GM12878 (cell line): Measurements from ENCODE around the gene UBE2O. TPM values are rescaled to one million over a fixed set of nuclear protein-coding genes. Genes with fewer than 3 reads are reported as not detected.
A peak's percentile ranks its signal among the peaks of the same experiment; 100 is the strongest.

Experiments used
- ATAC-seq: fragments of 200-7000 bp; cut with Tn5 transposase; 3 replicates; pipeline ENCODE4 v1.9.1; 2020; ENCODE audit warnings: mild to moderate bottlenecking, moderate library complexity
- BruUV-seq: library from RNA; stranded (reverse); fragments of 400-500 nt; replicated peaks from 2 replicates; lab custom pipeline; 2021; lab: Mats Ljungman, UMichigan
- CTCF ChIA-PET: fragments of 300-600 bp; sonication (Branson Sonifier 250); formaldehyde crosslinking; extraction: SDS; loops from one replicate; lab custom pipeline; 2021; ENCODE audit warnings: inconsistent platforms; lab: Yijun Ruan, JAX
- POLR2A ChIA-PET: fragments of 350-600 bp; formaldehyde crosslinking; extraction: SDS; loops from one replicate; lab custom pipeline; 2021; ENCODE audit warnings: inconsistent platforms; lab: Charles Lee
- RAD21 ChIA-PET: fragments of 300-600 bp; sonication (Branson Sonifier 250); formaldehyde crosslinking; loops from one replicate; lab custom pipeline; 2023; ENCODE audit warnings: antibody characterized with exemption; ENCODE audit not compliant: unreplicated experiment; lab: Charles Lee
- SMC1A ChIA-PET: fragments of 300-600 bp; sonication (Branson Sonifier 250); formaldehyde crosslinking; loops from one replicate; lab custom pipeline; 2023; ENCODE audit not compliant: unreplicated experiment, uncharacterized antibody; lab: Charles Lee
- DNase-seq: peaks from one replicate; pipeline ENCODE4 v3.0.0-alpha.2; 2011; ENCODE audit warnings: low read depth, low spot score
- FAIRE-seq: peaks from 3 replicates; lab custom pipeline; 2011; peaks lifted over from hg19 to GRCh38; lab: Jason Lieb, UNC
- H2AFZ ChIP-seq: 2 replicates; pipeline ENCODE4 v1.6.0; 2011; ENCODE audit warnings: low read depth, low read length, control low read depth; ENCODE audit not compliant: control insufficient read depth
- H3K27ac ChIP-seq: 2 replicates; pipeline ENCODE4 v1.5.1; 2011; ENCODE audit warnings: control low read depth; ENCODE audit not compliant: control insufficient read depth, insufficient read depth
- H3K27me3 ChIP-seq, 2 experiments: replicated peaks in 1 of 2; 2 replicates each; pipeline versions ENCODE4 v1.6.0 to v1.6.1; 2011; ENCODE audit warnings: low read length in 1 of 2; ENCODE audit not compliant: control insufficient read depth in 2 of 2, insufficient read depth in 2 of 2
- H3K36me3 ChIP-seq, 2 experiments: 2 replicates each; pipeline ENCODE4 v1.5.1; 2011; ENCODE audit warnings: low read length in 1 of 2; ENCODE audit not compliant: control insufficient read depth in 2 of 2, insufficient read depth in 2 of 2
- H3K4me1 ChIP-seq: 2 replicates; pipeline ENCODE4 v1.6.1; 2011; ENCODE audit warnings: mild to moderate bottlenecking, low read length, moderate library complexity, mixed read lengths; ENCODE audit not compliant: control insufficient read depth, insufficient read depth
- H3K4me2 ChIP-seq: 2 replicates; pipeline ENCODE4 v1.6.0; 2011; ENCODE audit warnings: control low read depth; ENCODE audit not compliant: control insufficient read depth, insufficient read depth
- H3K4me3 ChIP-seq: fragments of 200-600 bp; sonication (generic); 2 replicates; pipeline ENCODE4 v1.5.1; 2016
- H3K79me2 ChIP-seq: 2 replicates; pipeline ENCODE4 v1.6.0; 2011; ENCODE audit warnings: low read length; ENCODE audit not compliant: control insufficient read depth, insufficient read depth
- H3K9ac ChIP-seq: 2 replicates; pipeline ENCODE4 v1.8.0; 2011; ENCODE audit warnings: low read length, control low read depth, mixed read lengths; ENCODE audit not compliant: control insufficient read depth, insufficient read depth
- H3K9me3 ChIP-seq: replicated peaks from 3 replicates; pipeline ENCODE4 v1.5.1; 2011; ENCODE audit warnings: mild to moderate bottlenecking, low read length; ENCODE audit not compliant: control insufficient read depth, insufficient read depth
- H4K20me1 ChIP-seq: 2 replicates; pipeline ENCODE4 v1.6.0; 2011; ENCODE audit not compliant: control insufficient read depth, insufficient read depth
- ATF2 ChIP-seq: IDR thresholded peaks from 2 replicates; pipeline ENCODE4 v1.6.1; 2012; ENCODE audit warnings: low read length, inconsistent platforms
- ATF7 ChIP-seq: fragments of 450-650 bp; IDR thresholded peaks from 2 replicates; pipeline ENCODE4 v1.6.1; 2016; ENCODE audit warnings: low read depth, mild to moderate bottlenecking
- BCL11A ChIP-seq: IDR thresholded peaks from 2 replicates; pipeline ENCODE4 v1.6.1; 2011; ENCODE audit warnings: low read depth, low read length
- BCLAF1 ChIP-seq: fragments of 450-650 bp; IDR thresholded peaks from 2 replicates; pipeline ENCODE4 v1.6.1; 2017; ENCODE audit warnings: antibody characterized with exemption, mild to moderate bottlenecking, moderate library complexity
- BMI1 ChIP-seq: fragments of 450-650 bp; IDR thresholded peaks from 2 replicates; pipeline ENCODE4 v1.6.1; 2016; ENCODE audit warnings: mild to moderate bottlenecking, moderate library complexity, borderline replicate concordance
- CBFB ChIP-seq: IDR thresholded peaks from 2 replicates; pipeline ENCODE4 v1.6.1; 2016; ENCODE audit warnings: antibody characterized with exemption, low read depth
- E2F4 ChIP-seq: IDR thresholded peaks from 2 replicates; pipeline ENCODE4 v1.6.1; 2012; ENCODE audit warnings: low read depth, low read length, improper control_type of control experiment
- FOS ChIP-seq: IDR thresholded peaks from 3 replicates; pipeline ENCODE4 v1.6.1; 2011; ENCODE audit warnings: borderline replicate concordance; ENCODE audit not compliant: insufficient read length; ENCODE audit errors: extremely low read depth
- GABPA ChIP-seq: IDR thresholded peaks from 2 replicates; pipeline ENCODE4 v1.6.1; 2014; ENCODE audit warnings: antibody characterized with exemption, low read depth, mild to moderate bottlenecking, inconsistent platforms
- HCFC1 ChIP-seq: fragments of 150-350 bp; IDR thresholded peaks from 2 replicates; pipeline ENCODE4 v1.6.1; 2014; ENCODE audit warnings: low read length
- HDAC2 ChIP-seq: fragments of 200-600 bp; sonication (generic); IDR thresholded peaks from 2 replicates; pipeline ENCODE4 v1.6.1; 2017
- RBBP5 ChIP-seq: fragments of 200-600 bp; sonication (generic); conservative IDR thresholded peaks from 2 replicates; pipeline ENCODE4 v1.6.1; 2016
- RFX5 ChIP-seq: IDR thresholded peaks from 2 replicates; pipeline ENCODE4 v1.6.1; 2011; ENCODE audit warnings: low read depth, low read length, improper control_type of control experiment
- WRNIP1 ChIP-seq: IDR thresholded peaks from 2 replicates; pipeline ENCODE4 v1.6.1; 2011; ENCODE audit warnings: low read depth, low read length, improper control_type of control experiment, borderline replicate concordance
- ZNF384 ChIP-seq: IDR thresholded peaks from 2 replicates; pipeline ENCODE4 v1.6.1; 2012; ENCODE audit warnings: low read depth, mild to moderate bottlenecking, low read length, improper control_type of control experiment, borderline replicate concordance
- WGBS: methylation state at CpG from one replicate; pipeline ENCODE4 v1.1.6; 2016; ENCODE audit warnings: low lambda C conversion rate; ENCODE audit not compliant: insufficient replicate concordance, insufficient coverage; ENCODE audit errors: missing lambda C conversion rate; 5-methylcytosine and 5-hydroxymethylcytosine counted together
- in situ Hi-C: fragments of 300-500 bp; cut with MboI; formaldehyde crosslinking; loops from 9 replicates; pipeline ENCODE4 v1.14.3; 2018; ENCODE audit warnings: mixed read lengths
- intact Hi-C: fragments of 100-400 bp; cut with micrococcal nuclease; formaldehyde crosslinking; loops from one replicate; pipeline ENCODE4 v1.14.2; 2022; ENCODE audit not compliant: unreplicated experiment
- polyA plus RNA-seq, 11 experiments: library from polyadenylated mRNA; depleted of rRNA in 4 of 11; unstranded in 6 of 11; stranded (reverse) in 5 of 11; fragments of >200 nt; fragmentation: Nextera tagmentation in 4 of 11; fragmentation: Illumina TruSeq in 1 of 11; extraction: Ambion mirVana in 4 of 11; extraction: Trizol in 1 of 11; gene quantifications; 1 replicate in 1 of 11; 2 replicates in 10 of 11; pipeline versions ENCODE4 v1.2.1 to v1.2.3, GENCODE V29; 2011 to 2016; ENCODE audit warnings: inconsistent platforms in 2 of 11, missing spikeins in 2 of 11, low read depth in 1 of 11
- total RNA-seq, 4 experiments: library from RNA; depleted of rRNA in 3 of 4; stranded (reverse); fragments of >200 nt in 3 of 4; fragmentation: Illumina TruSeq in 1 of 4; extraction: Trizol in 1 of 4; gene quantifications; 2 replicates each; pipeline versions ENCODE4 v1.2.1 to v1.2.3, GENCODE V29; 2013 to 2021
- TF ChIP-seq, protein P1 (sequence below), 3 experiments: IDR thresholded peaks in 2 of 3; conservative IDR thresholded peaks in 1 of 3; 2 replicates each; pipeline ENCODE4 v1.5.1; 2011; ENCODE audit warnings: low read depth in 3 of 3, low read length in 3 of 3, mild to moderate bottlenecking in 3 of 3, control low read depth in 2 of 3, moderate library complexity in 2 of 3, inconsistent platforms in 1 of 3, mixed read lengths in 1 of 3; ENCODE audit not compliant: control insufficient read depth in 2 of 3, insufficient read depth in 1 of 3; ENCODE audit errors: extremely low read depth in 1 of 3

Gene UBE2O
- total and polyA plus RNA-seq, 10 of the 15 experiments (the other 5 are each of a cell fraction or from before 2014, with no cell fraction given) = 2.1 to 39.0 (median 14.1) TPM

- H3K79me2 ChIP-seq = peaks cover 8% of the 10 kb centered on the region; the same call in 1 of the 2 replicates
- H4K20me1 ChIP-seq = no peaks in the 10 kb centered on the region
- H3K27ac ChIP-seq = no peak overlapping the region; the same call in 1 of the 2 replicates
- peaks cover 2 to 5% of the 10 kb centered on the region in 2 experiments; a peak in 2 of 4 replicates for H3K36me3 ChIP-seq
- SMC1A ChIA-PET = interaction anchor here (0.7 to 12.0 kb wide), 4 partner anchors 9 to 28 kb away, joined by 3 to 115 read pairs (median 28); partner anchors contain the start of gene RHBDF2
- no peak for ATAC-seq
- no TSS peak for BruUV-seq
- H3K9ac ChIP-seq = no peak overlapping the region; the same call in 1 of the 2 replicates
- in situ Hi-C loops (no loop called here), intact Hi-C loops (no loop called here)
- H3K4me3 ChIP-seq = no peak overlapping the region
- RAD21 ChIA-PET = interaction anchor here (0.5 to 3.7 kb wide), 8 partner anchors 12 to 574 kb away, joined by 3 to 50 read pairs (median 6); partner anchors contain the start of genes AANAT and RHBDF2
- FAIRE-seq = no peak
- H3K4me1 ChIP-seq = peaks cover 43% of the 10 kb centered on the region
- CTCF ChIA-PET = interaction anchor here (0.7 to 3.8 kb wide), 9 partner anchors 13 to 33 kb away, joined by 3 to 33 read pairs (median 9); partner anchors contain the start of genes AANAT and RHBDF2
- no peaks in the 10 kb centered on the region for H3K9me3 ChIP-seq
- TF ChIP-seq HDAC2 = no peak
- TF ChIP-seq RBBP5 = no peak
- no peak for TF ChIP-seq HCFC1
- no peak for TF ChIP-seq E2F4
- no peak for TF ChIP-seq GABPA
- TF ChIP-seq CBFB = no peak
- TF ChIP-seq, protein P1, sequence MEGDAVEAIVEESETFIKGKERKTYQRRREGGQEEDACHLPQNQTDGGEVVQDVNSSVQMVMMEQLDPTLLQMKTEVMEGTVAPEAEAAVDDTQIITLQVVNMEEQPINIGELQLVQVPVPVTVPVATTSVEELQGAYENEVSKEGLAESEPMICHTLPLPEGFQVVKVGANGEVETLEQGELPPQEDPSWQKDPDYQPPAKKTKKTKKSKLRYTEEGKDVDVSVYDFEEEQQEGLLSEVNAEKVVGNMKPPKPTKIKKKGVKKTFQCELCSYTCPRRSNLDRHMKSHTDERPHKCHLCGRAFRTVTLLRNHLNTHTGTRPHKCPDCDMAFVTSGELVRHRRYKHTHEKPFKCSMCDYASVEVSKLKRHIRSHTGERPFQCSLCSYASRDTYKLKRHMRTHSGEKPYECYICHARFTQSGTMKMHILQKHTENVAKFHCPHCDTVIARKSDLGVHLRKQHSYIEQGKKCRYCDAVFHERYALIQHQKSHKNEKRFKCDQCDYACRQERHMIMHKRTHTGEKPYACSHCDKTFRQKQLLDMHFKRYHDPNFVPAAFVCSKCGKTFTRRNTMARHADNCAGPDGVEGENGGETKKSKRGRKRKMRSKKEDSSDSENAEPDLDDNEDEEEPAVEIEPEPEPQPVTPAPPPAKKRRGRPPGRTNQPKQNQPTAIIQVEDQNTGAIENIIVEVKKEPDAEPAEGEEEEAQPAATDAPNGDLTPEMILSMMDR (IDR thresholded peaks at IDR 0.05 in 2 of 3, conservative IDR thresholded peaks at IDR 0.05 in 1 of 3; ENCODE audit: control insufficient read depth in 2 of 3, extremely low read depth in 1 of 3, insufficient read depth in 1 of 3, low read depth in 3 of 3, low read length in 3 of 3) = no peak
- TF ChIP-seq BCLAF1 = no peak
- no peak for TF ChIP-seq ATF2
- TF ChIP-seq RFX5 = no peak
- TF ChIP-seq ZNF384 = no peak
- no peak for TF ChIP-seq BMI1
- no peak for TF ChIP-seq WRNIP1
- TF ChIP-seq ATF7 = no peak
- TF ChIP-seq BCL11A = no peak
- no peak for TF ChIP-seq FOS
- H2AFZ ChIP-seq = no peak overlapping the region
- POLR2A ChIA-PET = interaction anchor here (0.5 to 6.9 kb wide), 3 partner anchors 14 to 34 kb away, joined by 6 to 101 read pairs (median 49); partner anchors contain the start of gene RHBDF2
- peak overlapping the region; percentile 54 for H3K4me2 ChIP-seq
- WGBS = 86% methylated on average over 14 of the region's 14 CpGs
- no peak for DNase-seq
- H3K27me3 ChIP-seq = no peaks in the 10 kb centered on the region
Observed at GRCh38 chr17:76479515-76480060, 26.6 kb upstream of the UBE2O start.
